IMR-90 (cell line): Measurements from ENCODE around the gene ANHX. TPM values are rescaled to one million over a fixed set of nuclear protein-coding genes. Genes with fewer than 3 reads are reported as not detected.

ENCODE experiments used
- ATAC-seq: fragments of 200-7000 bp; cut with Tn5 transposase; 2 replicates; pipeline ENCODE4 v1.9.1; 2020; ENCODE audit warnings: low read depth, mild to moderate bottlenecking, moderate library complexity
- BruUV-seq: library from RNA; stranded (reverse); fragments of 400-500 nt; replicated peaks from 2 replicates; lab custom pipeline; 2021; lab: Mats Ljungman, UMichigan
- CTCF ChIA-PET: fragments of 300-600 bp; formaldehyde crosslinking; extraction: SDS; loops from one replicate; lab custom pipeline; 2021; ENCODE audit warnings: antibody characterized with exemption; lab: Yijun Ruan, JAX
- POLR2A ChIA-PET: fragments of 300-600 bp; sonication (Branson Sonifier 250); formaldehyde crosslinking; loops from one replicate; lab custom pipeline; 2022; ENCODE audit warnings: antibody characterized with exemption; ENCODE audit not compliant: unreplicated experiment; lab: Charles Lee
- DNase-seq: peaks from one replicate; pipeline ENCODE4 v3.0.0; 2013
- H2AFZ ChIP-seq: replicated peaks from 2 replicates; pipeline ENCODE3; 2013; ENCODE audit warnings: low read length, mild to moderate bottlenecking; ENCODE audit not compliant: poor library complexity
- H2AK5ac ChIP-seq: 2 replicates; pipeline ENCODE4 v1.6.1; 2013; ENCODE audit warnings: low read depth, low read length, inconsistent platforms
- H2AK9ac ChIP-seq: replicated peaks from 2 replicates; pipeline ENCODE3; 2013; ENCODE audit warnings: mild to moderate bottlenecking, low read depth, low read length, moderate library complexity; ENCODE audit not compliant: poor library complexity
- H2BK120ac ChIP-seq: 2 replicates; pipeline ENCODE4 v1.6.1; 2013; ENCODE audit warnings: low read depth, low read length, inconsistent platforms
- H2BK15ac ChIP-seq: 3 replicates; pipeline ENCODE4 v1.6.1; 2013; ENCODE audit warnings: low read depth, low read length, inconsistent platforms
- H2BK20ac ChIP-seq: 2 replicates; pipeline ENCODE4 v1.6.1; 2013; ENCODE audit warnings: low read depth, mild to moderate bottlenecking, inconsistent platforms, low read length, moderate library complexity
- H2BK5ac ChIP-seq: 2 replicates; pipeline ENCODE4 v1.6.1; 2013; ENCODE audit warnings: mild to moderate bottlenecking, low read depth, low read length, inconsistent platforms; ENCODE audit not compliant: poor library complexity, severe bottlenecking
- H3K14ac ChIP-seq: replicated peaks from 2 replicates; pipeline ENCODE4 v1.6.1; 2013; ENCODE audit warnings: low read depth, low read length, inconsistent platforms
- H3K18ac ChIP-seq: 2 replicates; pipeline ENCODE4 v1.6.1; 2013; ENCODE audit warnings: low read depth, low read length, control low read depth
- H3K23ac ChIP-seq: 2 replicates; pipeline ENCODE4 v1.6.1; 2013; ENCODE audit warnings: low read depth, low read length, inconsistent platforms
- H3K27ac ChIP-seq: 2 replicates; pipeline ENCODE4 v1.5.1; 2013; ENCODE audit warnings: mild to moderate bottlenecking, control low read depth, low read length; ENCODE audit not compliant: insufficient read depth
- H3K27me3 ChIP-seq: 2 replicates; pipeline ENCODE4 v1.6.1; 2013; ENCODE audit warnings: low read length; ENCODE audit not compliant: control insufficient read depth, insufficient read depth
- H3K36me3 ChIP-seq: 2 replicates; pipeline ENCODE4 v1.6.1; 2013; ENCODE audit warnings: low read length, mixed read lengths; ENCODE audit not compliant: control insufficient read depth, insufficient read depth
- H3K4ac ChIP-seq: 2 replicates; pipeline ENCODE4 v1.6.1; 2013; ENCODE audit warnings: low read depth, low read length, inconsistent platforms
- H3K4me1 ChIP-seq: 2 replicates; pipeline ENCODE4 v1.6.1; 2013; ENCODE audit warnings: low read length, mixed read lengths; ENCODE audit not compliant: control insufficient read depth, insufficient read depth
- H3K4me2 ChIP-seq: 2 replicates; pipeline ENCODE4 v1.6.1; 2013; ENCODE audit warnings: low read depth, mild to moderate bottlenecking, control low read depth, low read length, moderate library complexity
- H3K4me3 ChIP-seq: 2 replicates; pipeline ENCODE4 v1.5.1; 2013; ENCODE audit warnings: low read depth, mild to moderate bottlenecking, control low read depth, low read length, moderate library complexity; ENCODE audit not compliant: insufficient read depth
- H3K56ac ChIP-seq: 2 replicates; pipeline ENCODE4 v1.6.1; 2013; ENCODE audit warnings: low read length, inconsistent platforms; ENCODE audit not compliant: insufficient read depth; ENCODE audit errors: extremely low read depth
- H3K79me1 ChIP-seq, 2 experiments: 2 replicates each; pipeline ENCODE4 v1.6.1; 2013; ENCODE audit warnings: low read length in 2 of 2, inconsistent platforms in 1 of 2, low read depth in 1 of 2
- H3K9ac ChIP-seq: 2 replicates; pipeline ENCODE4 v1.6.1; 2013; ENCODE audit warnings: low read depth, low read length, control low read depth
- H3K9me1 ChIP-seq: 2 replicates; pipeline ENCODE4 v1.6.1; 2013; ENCODE audit warnings: low read length, inconsistent platforms; ENCODE audit not compliant: insufficient read depth
- H3K9me3 ChIP-seq: 2 replicates; pipeline ENCODE4 v1.6.1; 2013; ENCODE audit warnings: low read length; ENCODE audit not compliant: control insufficient read depth, insufficient read depth
- H4K20me1 ChIP-seq: 2 replicates; pipeline ENCODE4 v1.6.1; 2013; ENCODE audit warnings: low read length, inconsistent platforms; ENCODE audit not compliant: insufficient read depth
- H4K5ac ChIP-seq: 2 replicates; pipeline ENCODE4 v1.6.1; 2013; ENCODE audit warnings: mild to moderate bottlenecking, low read depth, low read length, control low read depth
- H4K8ac ChIP-seq, 2 experiments: 2 replicates each; pipeline ENCODE4 v1.6.1; 2013; ENCODE audit warnings: low read depth in 2 of 2, low read length in 2 of 2, control low read depth in 1 of 2, inconsistent platforms in 1 of 2
- H4K91ac ChIP-seq: 2 replicates; pipeline ENCODE4 v1.6.1; 2013; ENCODE audit warnings: low read depth, low read length, inconsistent platforms; ENCODE audit not compliant: insufficient read depth
- BHLHE40 ChIP-seq: fragments of 150-350 bp; IDR thresholded peaks from 2 replicates; pipeline ENCODE4 v1.6.1; 2016; ENCODE audit warnings: mild to moderate bottlenecking, low read depth, low read length
- FOS ChIP-seq: fragments of 150-350 bp; IDR thresholded peaks from 2 replicates; pipeline ENCODE4 v1.6.1; 2016; ENCODE audit warnings: low read depth, low read length
- RFX5 ChIP-seq: IDR thresholded peaks from 2 replicates; pipeline ENCODE4 v1.8.0; 2012; ENCODE audit warnings: low read depth, mild to moderate bottlenecking, low read length, moderate library complexity
- WGBS, 2 experiments: methylation state at CpG; one replicate each; pipeline versions ENCODE4 v1.1.5 to v1.1.7; 2013; ENCODE audit warnings: missing lambda C conversion rate in 2 of 2; ENCODE audit not compliant: insufficient read length in 1 of 2; ENCODE audit errors: extremely low coverage in 2 of 2; 5-methylcytosine and 5-hydroxymethylcytosine counted together
- dilution Hi-C: fragments of 300-500 bp; cut with HindIII; formaldehyde crosslinking; loops from one replicate; pipeline ENCODE4 v1.14.3; 2018; ENCODE audit warnings: low sequenced_read_pairs; ENCODE audit not compliant: unreplicated experiment
- in situ Hi-C: fragments of 300-500 bp; cut with MboI; formaldehyde crosslinking; loops from 3 replicates; pipeline ENCODE4 v1.14.3; 2019; ENCODE audit warnings: low sequenced_read_pairs, inconsistent platforms, mixed read lengths
- intact Hi-C: fragments of 100-400 bp; cut with micrococcal nuclease; formaldehyde crosslinking; loops from 2 replicates; pipeline ENCODE4 v1.10.0; 2022
- polyA plus RNA-seq, 3 experiments: library from polyadenylated mRNA; depleted of rRNA; stranded (reverse); fragments of >200 nt; gene quantifications; 2 replicates each; pipeline ENCODE4 v1.2.3, GENCODE V29; 2012; ENCODE audit warnings: low replicate concordance in 1 of 3
- total RNA-seq: library from RNA; depleted of rRNA; stranded (reverse); fragments of >200 nt; gene quantifications from 2 replicates; pipeline ENCODE4 v1.2.3, GENCODE V29; 2012
- TF ChIP-seq, protein P1 (sequence below): conservative IDR thresholded peaks from 2 replicates; pipeline ENCODE4 v1.5.1; 2012; ENCODE audit warnings: mild to moderate bottlenecking, low read depth, low read length, improper control_type of control experiment

ANHX gene
- total and polyA plus RNA-seq, 2 of the 4 experiments (the other 2 are of a cell fraction): not detected

DNA sequence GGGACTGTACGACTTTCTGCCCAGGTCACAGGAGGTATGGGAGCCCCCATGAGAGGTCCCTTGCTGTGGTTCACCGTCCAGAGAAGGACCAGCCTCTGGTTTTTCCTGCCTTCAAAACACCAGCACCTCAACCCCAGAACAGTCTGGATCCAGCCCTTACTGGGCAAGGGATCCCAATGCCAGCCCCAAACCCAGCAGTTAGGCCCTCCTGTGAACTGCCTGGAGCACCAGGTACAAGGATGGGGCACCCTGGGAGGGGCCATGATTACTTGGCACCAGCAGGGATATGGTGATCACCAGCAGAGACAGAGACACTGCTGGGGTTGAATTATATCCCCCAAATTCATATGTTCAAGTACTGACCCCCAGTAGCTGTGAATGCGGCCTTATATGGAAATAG is 20.0 kb downstream of the ANHX start:
- H4K8ac ChIP-seq: no peak overlapping the region
- no peak overlapping the region for H3K4ac ChIP-seq
- H3K79me1 ChIP-seq: no peaks in the 10 kb centered on the region
- H2AK5ac ChIP-seq: no peak overlapping the region
- H2BK120ac ChIP-seq: no peak overlapping the region
- H4K20me1 ChIP-seq: no peaks in the 10 kb centered on the region
- POLR2A ChIA-PET: no interaction called here
- DNase-seq: no peak
- no peaks in the 10 kb centered on the region for H3K9me1 ChIP-seq
- dilution Hi-C loops: no loop called here
- no peak overlapping the region for H2AFZ ChIP-seq
- in situ Hi-C loops: no loop called here
- no peak overlapping the region for H4K5ac ChIP-seq
- no peaks in the 10 kb centered on the region for H3K4me1 ChIP-seq
- no peak overlapping the region for H3K18ac ChIP-seq
- H2AK9ac ChIP-seq: no peak overlapping the region
- no peaks in the 10 kb centered on the region for H3K36me3 ChIP-seq
- H3K9ac ChIP-seq: no peak overlapping the region
- CTCF ChIA-PET: no interaction called here
- WGBS, 2 experiments: no CpG with 5 or more reads among the region's 3 CpGs
- no peak overlapping the region for H3K56ac ChIP-seq
- no peak for ATAC-seq
- no peak overlapping the region for H3K23ac ChIP-seq
- no peak overlapping the region for H3K27ac ChIP-seq
- no peak overlapping the region for H3K4me3 ChIP-seq
- no peak overlapping the region for H3K14ac ChIP-seq
- H2BK15ac ChIP-seq: no peak overlapping the region
- intact Hi-C loops: no loop called here
- no peaks in the 10 kb centered on the region for H3K27me3 ChIP-seq
- no peak overlapping the region for H2BK20ac ChIP-seq
- no TSS peak for BruUV-seq
- no peak overlapping the region for H4K91ac ChIP-seq
- TF ChIP-seq FOS (no peak), RFX5 (no peak), BHLHE40 (no peak)
- TF ChIP-seq, protein P1, sequence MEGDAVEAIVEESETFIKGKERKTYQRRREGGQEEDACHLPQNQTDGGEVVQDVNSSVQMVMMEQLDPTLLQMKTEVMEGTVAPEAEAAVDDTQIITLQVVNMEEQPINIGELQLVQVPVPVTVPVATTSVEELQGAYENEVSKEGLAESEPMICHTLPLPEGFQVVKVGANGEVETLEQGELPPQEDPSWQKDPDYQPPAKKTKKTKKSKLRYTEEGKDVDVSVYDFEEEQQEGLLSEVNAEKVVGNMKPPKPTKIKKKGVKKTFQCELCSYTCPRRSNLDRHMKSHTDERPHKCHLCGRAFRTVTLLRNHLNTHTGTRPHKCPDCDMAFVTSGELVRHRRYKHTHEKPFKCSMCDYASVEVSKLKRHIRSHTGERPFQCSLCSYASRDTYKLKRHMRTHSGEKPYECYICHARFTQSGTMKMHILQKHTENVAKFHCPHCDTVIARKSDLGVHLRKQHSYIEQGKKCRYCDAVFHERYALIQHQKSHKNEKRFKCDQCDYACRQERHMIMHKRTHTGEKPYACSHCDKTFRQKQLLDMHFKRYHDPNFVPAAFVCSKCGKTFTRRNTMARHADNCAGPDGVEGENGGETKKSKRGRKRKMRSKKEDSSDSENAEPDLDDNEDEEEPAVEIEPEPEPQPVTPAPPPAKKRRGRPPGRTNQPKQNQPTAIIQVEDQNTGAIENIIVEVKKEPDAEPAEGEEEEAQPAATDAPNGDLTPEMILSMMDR: no peak
- H3K9me3 ChIP-seq: peaks cover 66% of the 10 kb centered on the region
- H2BK5ac ChIP-seq: no peak overlapping the region
- no peak overlapping the region for H3K4me2 ChIP-seq
